ENCODE measurements around the gene AKAP8L.

Gene AKAP8L

DNA sequence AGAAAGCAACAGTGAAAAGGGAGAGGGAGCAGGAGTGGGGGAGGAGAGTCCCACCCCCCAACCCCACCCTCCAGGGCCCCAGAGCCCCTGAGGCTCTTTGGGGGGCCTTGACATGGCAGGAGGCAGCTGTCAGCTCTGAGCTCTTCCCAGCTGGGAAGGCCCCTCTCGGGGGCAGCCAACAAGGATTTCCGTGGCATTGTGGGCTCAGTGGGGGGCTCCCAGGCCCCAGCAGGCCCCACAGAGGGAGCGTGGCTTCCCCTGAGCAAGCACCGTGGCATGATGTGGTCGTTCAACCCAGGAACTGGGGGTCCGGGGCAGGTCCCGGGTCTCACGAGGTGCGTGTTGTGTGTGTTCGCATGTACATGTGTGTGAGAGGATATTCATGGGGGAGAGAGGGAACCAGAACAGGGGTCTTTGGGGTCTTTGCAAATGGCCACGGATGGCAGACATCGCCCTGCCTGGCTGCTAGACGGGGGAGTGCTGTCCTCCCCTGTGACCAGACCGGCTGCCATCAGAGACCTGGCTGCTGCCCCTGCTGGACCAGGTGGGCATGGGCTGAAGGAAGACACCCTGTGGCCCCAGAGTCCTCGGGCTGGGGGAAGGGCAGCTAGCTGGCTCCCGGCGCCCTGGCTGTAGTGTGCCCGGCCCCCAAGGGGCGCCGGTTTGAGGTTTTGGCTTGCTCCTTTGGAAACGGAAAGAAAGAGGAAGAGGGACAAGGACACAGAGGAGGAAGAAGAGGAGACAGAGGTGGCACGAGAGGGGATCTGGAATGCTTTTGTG lies 3.7 kb upstream of the AKAP8L start:
- no peak for DNase-seq (ENCODE audit: low spot score)
- H3K4me3 ChIP-seq, result no peak overlapping the region
- TF ChIP-seq, protein P1, sequence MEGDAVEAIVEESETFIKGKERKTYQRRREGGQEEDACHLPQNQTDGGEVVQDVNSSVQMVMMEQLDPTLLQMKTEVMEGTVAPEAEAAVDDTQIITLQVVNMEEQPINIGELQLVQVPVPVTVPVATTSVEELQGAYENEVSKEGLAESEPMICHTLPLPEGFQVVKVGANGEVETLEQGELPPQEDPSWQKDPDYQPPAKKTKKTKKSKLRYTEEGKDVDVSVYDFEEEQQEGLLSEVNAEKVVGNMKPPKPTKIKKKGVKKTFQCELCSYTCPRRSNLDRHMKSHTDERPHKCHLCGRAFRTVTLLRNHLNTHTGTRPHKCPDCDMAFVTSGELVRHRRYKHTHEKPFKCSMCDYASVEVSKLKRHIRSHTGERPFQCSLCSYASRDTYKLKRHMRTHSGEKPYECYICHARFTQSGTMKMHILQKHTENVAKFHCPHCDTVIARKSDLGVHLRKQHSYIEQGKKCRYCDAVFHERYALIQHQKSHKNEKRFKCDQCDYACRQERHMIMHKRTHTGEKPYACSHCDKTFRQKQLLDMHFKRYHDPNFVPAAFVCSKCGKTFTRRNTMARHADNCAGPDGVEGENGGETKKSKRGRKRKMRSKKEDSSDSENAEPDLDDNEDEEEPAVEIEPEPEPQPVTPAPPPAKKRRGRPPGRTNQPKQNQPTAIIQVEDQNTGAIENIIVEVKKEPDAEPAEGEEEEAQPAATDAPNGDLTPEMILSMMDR (IDR thresholded peaks at IDR 0.05), result no peak
- H3K27ac ChIP-seq, result peak overlapping the region in 1 of 2 donors; percentile 41

DNA sequence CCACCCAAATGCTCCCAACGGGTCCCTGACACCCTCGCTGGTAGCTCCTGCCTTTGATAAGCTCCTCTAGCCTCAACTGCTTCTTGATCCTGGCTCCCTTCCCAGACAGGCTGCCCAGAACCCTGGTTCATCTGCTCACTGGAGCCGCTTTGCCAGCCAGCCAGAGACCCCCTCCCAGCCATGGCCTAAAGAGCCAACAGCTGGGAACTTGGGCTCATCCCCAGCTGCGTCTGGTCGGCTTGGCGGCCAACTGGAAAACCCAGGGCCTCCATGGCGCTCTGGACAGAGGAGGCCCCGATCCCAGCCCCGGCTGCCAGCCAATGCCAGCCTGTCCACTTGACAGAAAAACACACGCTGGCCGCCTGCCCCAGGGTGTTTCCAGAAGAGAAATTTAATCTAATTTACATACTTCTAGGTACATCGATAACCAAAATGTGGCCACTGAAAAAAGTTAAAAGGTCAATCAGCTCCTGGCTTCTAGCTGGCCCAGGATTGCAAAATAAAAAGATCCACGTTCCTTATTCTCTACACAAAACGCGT lies 3.0 kb upstream of the AKAP8L start:
- H3K27ac ChIP-seq, result peak overlapping the region in 1 of 2 donors; percentile 28
- DNase-seq (ENCODE audit: low spot score), result no peak
- TF ChIP-seq, protein P1 (IDR thresholded peaks at IDR 0.05), result no peak
- no peak overlapping the region for H3K4me3 ChIP-seq

DNA sequence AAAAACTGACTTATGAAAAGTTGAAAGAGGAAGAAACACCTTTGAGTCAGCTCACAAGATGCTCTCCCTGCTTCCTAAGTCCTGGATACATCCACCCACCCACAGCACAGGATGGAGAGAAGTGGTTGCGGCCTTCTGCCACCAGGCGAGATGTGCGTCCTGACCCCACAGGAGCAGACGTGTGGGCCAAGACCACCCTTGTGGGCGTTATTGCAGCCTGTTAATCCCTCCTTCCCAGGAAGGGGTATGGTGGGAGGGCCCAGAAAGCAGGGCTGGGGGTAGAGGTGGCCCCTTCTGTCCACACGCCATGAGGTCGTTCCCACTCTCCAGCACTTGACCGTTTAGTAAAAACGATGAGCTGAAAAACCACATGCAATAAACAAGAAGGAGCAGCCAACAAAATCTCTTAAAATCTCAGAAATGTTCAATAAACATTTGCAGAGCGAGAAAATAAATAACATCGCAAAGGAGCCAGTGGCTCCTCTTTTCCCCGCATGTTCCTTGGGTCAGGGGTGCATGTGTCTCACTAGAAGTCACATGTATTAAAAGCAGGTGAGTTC lies 2.4 kb upstream of the AKAP8L start:
- no peak for DNase-seq (ENCODE audit: low spot score)
- H3K27ac ChIP-seq, result peak overlapping the region in 1 of 2 donors; percentile 28
- TF ChIP-seq, protein P1 (IDR thresholded peaks at IDR 0.05), result no peak
- no peak overlapping the region for H3K4me3 ChIP-seq

DNA sequence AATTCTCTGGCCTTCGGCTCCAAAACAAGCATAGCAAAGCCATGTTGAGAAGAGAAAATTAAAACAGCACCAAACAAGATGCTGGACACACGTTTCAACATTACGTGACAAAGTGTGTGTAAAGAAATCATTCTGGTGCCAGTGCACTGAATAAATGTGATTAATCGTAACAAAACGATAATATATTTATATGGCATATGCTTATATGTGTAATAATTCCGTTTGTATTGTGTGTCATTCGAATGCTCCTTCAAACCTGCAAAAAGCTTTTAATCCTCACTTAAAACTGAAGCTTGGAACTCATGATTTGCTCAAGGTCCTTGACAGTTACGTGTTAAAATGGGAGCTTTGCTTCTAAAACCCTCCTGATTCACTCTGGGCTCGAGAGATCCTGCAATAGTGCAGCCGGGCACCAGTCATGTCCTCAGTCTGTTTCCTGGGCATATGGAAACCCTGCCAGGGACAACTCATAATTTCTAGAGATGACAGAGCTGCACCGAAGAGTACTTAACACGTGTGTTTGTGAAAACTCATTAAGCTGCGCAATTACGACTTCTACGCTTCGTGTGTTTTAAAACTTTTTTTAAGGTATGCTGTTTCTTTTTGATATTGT lies 731 bp upstream of the AKAP8L start:
- no peak for DNase-seq (ENCODE audit: low spot score)
- Histone ChIP-seq H3K4me3 (peak overlapping the region; percentile 100), H3K27ac (peak overlapping the region; percentile 40 to 66)
- TF ChIP-seq, protein P1 (IDR thresholded peaks at IDR 0.05), result no peak

DNA sequence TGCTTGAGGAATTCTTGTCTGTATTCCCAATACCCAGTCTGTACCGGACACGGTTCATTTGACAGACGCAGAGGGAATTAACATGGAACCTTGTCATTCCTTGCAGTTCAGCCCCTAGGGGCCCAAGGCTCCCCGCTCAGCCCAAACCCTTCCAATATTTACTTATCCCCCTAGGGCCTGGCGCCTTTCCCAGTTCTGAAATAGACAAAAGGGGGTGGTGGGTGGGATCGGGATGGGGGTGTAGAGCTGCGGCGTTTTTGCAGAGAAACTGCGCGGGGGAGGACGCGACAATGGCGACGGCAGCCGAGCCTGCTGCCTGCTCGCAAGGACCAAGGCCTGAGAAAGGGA lies 583 bp downstream of the AKAP8L start:
- TF ChIP-seq, protein P1 (IDR thresholded peaks at IDR 0.05), result no peak
- no peak for DNase-seq (ENCODE audit: low spot score)
- Histone ChIP-seq H3K4me3 (peak overlapping the region; percentile 100), H3K27ac (peak overlapping the region; percentile 83 to 99)

DNA sequence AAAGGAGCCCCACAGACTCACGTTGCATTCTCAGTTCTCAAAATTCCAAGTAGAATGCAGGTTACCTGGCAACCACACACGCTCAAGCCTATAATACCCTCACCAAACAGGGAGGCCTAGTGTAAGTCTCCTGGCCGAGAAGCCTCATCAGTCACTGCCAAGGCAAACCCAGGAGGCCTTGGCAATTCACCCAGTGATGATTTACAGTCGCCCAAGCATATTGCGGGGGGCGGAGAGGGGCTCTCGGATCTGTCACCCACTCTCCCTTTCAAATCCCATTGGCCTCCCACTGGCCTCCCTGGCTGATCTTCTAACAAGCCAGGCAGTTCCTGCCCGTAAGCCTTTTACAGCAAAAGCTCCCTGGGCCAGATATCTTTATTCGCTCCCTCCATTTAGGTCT lies 1.1 kb downstream of the AKAP8L start:
- no peak for DNase-seq (ENCODE audit: low spot score)
- H3K27ac ChIP-seq, result peak overlapping the region; percentile 83 to 99
- H3K4me3 ChIP-seq, result peak overlapping the region; percentile 100
- TF ChIP-seq, protein P1 (IDR thresholded peaks at IDR 0.05), result no peak
